SK-N-SH (cell line): ENCODE results near the gene PAPOLG. TPM values are rescaled to one million over a fixed set of nuclear protein-coding genes. Genes with fewer than 3 reads are reported as not detected.

Experiments used
- CTCF ChIA-PET: fragments of 300-600, 350-600 bp; formaldehyde crosslinking; extraction: SDS; loops from one replicate; lab custom pipeline; 2021; lab: Yijun Ruan, JAX
- POLR2A ChIA-PET: fragments of 350-600 bp; sonication (Branson Sonifier 250); formaldehyde crosslinking; extraction: SDS; loops from one replicate; lab custom pipeline; 2020; ENCODE audit warnings: antibody characterized with exemption, inconsistent platforms; lab: Yijun Ruan, JAX
- DNase-seq: peaks from one replicate; pipeline ENCODE4 v3.0.0; 2012
- H2AFZ ChIP-seq: fragments of 200-600 bp; sonication (generic); 2 replicates; pipeline ENCODE4 v1.8.1; 2016; ENCODE audit warnings: antibody characterized with exemption, mild to moderate bottlenecking, low read depth
- H3F3A ChIP-seq: fragments of 200-600 bp; sonication (generic); replicated peaks from 2 replicates; pipeline ENCODE3; 2016; ENCODE audit warnings: antibody characterized with exemption, mild to moderate bottlenecking; ENCODE audit not compliant: insufficient read depth
- H3K27ac ChIP-seq, 2 experiments: fragments of 200-500 bp in 1 of 2; fragments of 200-600 bp in 1 of 2; sonication (Bioruptor generic) in 1 of 2; sonication (generic), shearing (Covaris generic) in 1 of 2; 2 replicates each; pipeline versions ENCODE4 v1.5.1 to v1.6.1; 2014 to 2016; ENCODE audit warnings: low read depth in 2 of 2, inconsistent platforms in 1 of 2, low read length in 1 of 2, mild to moderate bottlenecking in 1 of 2, mixed read lengths in 1 of 2
- H3K27me3 ChIP-seq: fragments of 200-600 bp; sonication (generic), shearing (Covaris generic); 2 replicates; pipeline ENCODE4 v1.6.1; 2016; ENCODE audit warnings: mixed run types; ENCODE audit not compliant: insufficient read depth
- H3K36me3 ChIP-seq, 2 experiments: fragments of 200-500 bp in 1 of 2; fragments of 200-600 bp in 1 of 2; sonication (Bioruptor generic) in 1 of 2; sonication (generic) in 1 of 2; replicated peaks in 1 of 2; 2 replicates each; pipeline versions ENCODE3 to v1.5.1; 2014 to 2016; ENCODE audit warnings: low read length in 1 of 2, mild to moderate bottlenecking in 1 of 2; ENCODE audit not compliant: insufficient read depth in 2 of 2, control insufficient read depth in 1 of 2
- H3K4me1 ChIP-seq, 2 experiments: fragments of 200-500 bp in 1 of 2; fragments of 200-600 bp in 1 of 2; sonication (Bioruptor generic) in 1 of 2; sonication (generic), shearing (Covaris generic) in 1 of 2; 2 replicates each; pipeline versions ENCODE4 v1.5.1 to v1.6.1; 2014 to 2016; ENCODE audit warnings: low read depth in 1 of 2, low read length in 1 of 2, mixed run types in 1 of 2; ENCODE audit not compliant: insufficient read depth in 2 of 2, control insufficient read depth in 1 of 2
- H3K4me2 ChIP-seq: fragments of 200-600 bp; sonication (generic), shearing (Covaris generic); 2 replicates; pipeline ENCODE4 v1.6.1; 2017; ENCODE audit warnings: mixed run types
- H3K4me3 ChIP-seq, 2 experiments: fragments of 200-500 bp in 1 of 2; fragments of 200-600 bp in 1 of 2; sonication (Bioruptor generic) in 1 of 2; sonication (generic), shearing (Covaris generic) in 1 of 2; 2 replicates each; pipeline versions ENCODE4 v1.5.1 to v1.8.1; 2014 to 2016; ENCODE audit warnings: low read depth in 2 of 2, inconsistent platforms in 1 of 2, low read length in 1 of 2, mild to moderate bottlenecking in 1 of 2, mixed read lengths in 1 of 2, moderate library complexity in 1 of 2
- H3K79me2 ChIP-seq: fragments of 200-600 bp; sonication (generic); 2 replicates; pipeline ENCODE4 v1.8.1; 2017; ENCODE audit warnings: mild to moderate bottlenecking; ENCODE audit not compliant: insufficient read depth
- H3K9ac ChIP-seq: fragments of 200-600 bp; sonication (generic); 2 replicates; pipeline ENCODE4 v1.6.1; 2017; ENCODE audit warnings: mixed run types
- H3K9me2 ChIP-seq: fragments of 200-600 bp; sonication (generic); 2 replicates; pipeline ENCODE4 v1.6.1; 2017; ENCODE audit warnings: mixed run types
- H3K9me3 ChIP-seq: fragments of 200-600 bp; sonication (generic); 2 replicates; pipeline ENCODE4 v1.6.1; 2017; ENCODE audit warnings: mixed run types, mild to moderate bottlenecking, moderate library complexity
- H4K20me1 ChIP-seq: fragments of 200-600 bp; sonication (generic); 2 replicates; pipeline ENCODE4 v1.6.1; 2017; ENCODE audit warnings: mild to moderate bottlenecking, mixed run types; ENCODE audit not compliant: insufficient read depth
- CHD2 ChIP-seq: fragments of 150-350 bp; IDR thresholded peaks from 2 replicates; pipeline ENCODE4 v1.6.1; 2018; ENCODE audit warnings: low read length; ENCODE audit not compliant: partially characterized antibody
- CTCF ChIP-seq: fragments of 200-600 bp; sonication (generic); IDR thresholded peaks from 2 replicates; pipeline ENCODE4 v1.6.1; 2017; ENCODE audit warnings: antibody characterized with exemption, mild to moderate bottlenecking, moderate library complexity
- ELF1 ChIP-seq: IDR thresholded peaks from 2 replicates; pipeline ENCODE4 v1.4.0; 2012
- EP300 ChIP-seq, 2 experiments: IDR thresholded peaks; 2 replicates each; pipeline versions ENCODE4 v1.4.0 to v1.6.1; 2012; ENCODE audit warnings: borderline replicate concordance in 1 of 2, low read depth in 1 of 2, low read length in 1 of 2
- EZH2phosphoT487 ChIP-seq: fragments of 200-600 bp; sonication (generic); IDR thresholded peaks from 2 replicates; pipeline ENCODE4 v1.6.1; 2017; ENCODE audit warnings: low read depth, mixed run types, mild to moderate bottlenecking, antibody characterized with exemption, moderate library complexity, borderline replicate concordance
- FOSL2 ChIP-seq: IDR thresholded peaks from 2 replicates; pipeline ENCODE4 v1.4.0; 2012; ENCODE audit warnings: low read depth, mild to moderate bottlenecking, moderate library complexity, borderline replicate concordance
- FOXJ3 ChIP-seq: sonication (generic); formaldehyde crosslinking; IDR thresholded peaks from 2 replicates; pipeline ENCODE4 v1.5.1; 2020; ENCODE audit warnings: mild to moderate bottlenecking, missing genetic modification reagents
- IRF3 ChIP-seq: fragments of 150-350 bp; IDR thresholded peaks from 2 replicates; pipeline ENCODE4 v1.6.1; 2016; ENCODE audit warnings: mild to moderate bottlenecking, low read depth, low read length
- MEF2A ChIP-seq: IDR thresholded peaks from 2 replicates; pipeline ENCODE4 v1.4.0; 2012; ENCODE audit warnings: low read depth, borderline replicate concordance
- MXI1 ChIP-seq: IDR thresholded peaks from 2 replicates; pipeline ENCODE4 v1.6.1; 2012; ENCODE audit warnings: mild to moderate bottlenecking, low read depth, low read length, improper control_type of control experiment
- PBX3 ChIP-seq: IDR thresholded peaks from 2 replicates; pipeline ENCODE4; 2012
- RFX5 ChIP-seq: IDR thresholded peaks from 2 replicates; pipeline ENCODE4 v1.6.1; 2012; ENCODE audit warnings: mild to moderate bottlenecking, improper control_type of control experiment, low read length
- SMC3 ChIP-seq: IDR thresholded peaks from 2 replicates; pipeline ENCODE4 v1.6.1; 2012; ENCODE audit warnings: low read depth, low read length, improper control_type of control experiment
- TAF1 ChIP-seq: IDR thresholded peaks from 2 replicates; pipeline ENCODE4 v1.6.1; 2012; ENCODE audit warnings: low read depth, mild to moderate bottlenecking, low read length, moderate library complexity, borderline replicate concordance
- TCF12 ChIP-seq: IDR thresholded peaks from 2 replicates; pipeline ENCODE4 v1.4.0; 2012
- TEAD4 ChIP-seq: IDR thresholded peaks from 2 replicates; pipeline ENCODE4 v1.4.0; 2012; ENCODE audit warnings: mild to moderate bottlenecking, borderline replicate concordance; ENCODE audit not compliant: insufficient read depth
- USF1 ChIP-seq: IDR thresholded peaks from 2 replicates; pipeline ENCODE4 v1.4.0; 2012; ENCODE audit warnings: low read depth, borderline replicate concordance
- USF2 ChIP-seq: fragments of 150-350 bp; IDR thresholded peaks from 2 replicates; pipeline ENCODE4 v1.6.1; 2017; ENCODE audit warnings: antibody characterized with exemption, low read length, low read depth, borderline replicate concordance
- WGBS: methylation state at CpG from one replicate; pipeline ENCODE4 v1.1.6; 2017; ENCODE audit warnings: low lambda C conversion rate; 5-methylcytosine and 5-hydroxymethylcytosine counted together
- polyA plus RNA-seq, 3 experiments: library from polyadenylated mRNA; depleted of rRNA; stranded (reverse); fragments of >200 nt; gene quantifications; 2 replicates each; pipeline ENCODE4 v1.2.3, GENCODE V29; 2012

PAPOLG gene
- polyA plus RNA-seq, 1 of the 3 experiments (the other 2 are of a cell fraction), result 2.1 TPM

- Histone ChIP-seq H3K9me3 (no peaks in the 10 kb centered on the region), H3F3A (no peaks in the 10 kb centered on the region), H3K27ac (no peak overlapping the region), H4K20me1 (no peaks in the 10 kb centered on the region), H3K9me2 (no peaks in the 10 kb centered on the region), H3K9ac (no peak overlapping the region), H2AFZ (no peak overlapping the region), H3K27me3 (no peaks in the 10 kb centered on the region; the same call in 1 of the 2 replicates), H3K79me2 (no peaks in the 10 kb centered on the region), H3K4me2 (no peak overlapping the region), H3K4me3 (no peak overlapping the region), H3K4me1 (no peaks in the 10 kb centered on the region), H3K36me3 (no peaks in the 10 kb centered on the region)
- no peak for TF ChIP-seq MXI1
- no peak for TF ChIP-seq SMC3
- TF ChIP-seq TEAD4, result no peak
- no peak for TF ChIP-seq CTCF
- TF ChIP-seq TAF1, result no peak
- no peak for TF ChIP-seq EZH2phosphoT487
- TF ChIP-seq TCF12, result no peak
- DNase-seq, result no peak
- ChIA-PET CTCF (interaction anchor here (1.2 kb wide), 1 partner anchor 9 kb away, joined by 3 read pairs; no protein-coding TSS in a partner anchor), POLR2A (no interaction called here)
- 73% methylated on average over 7 of the region's 7 CpGs for WGBS
Observed at GRCh38 chr2:60840880-60841279, 84.8 kb downstream of the PAPOLG start.

- DNase-seq, result no peak
- Histone ChIP-seq H4K20me1 (no peaks in the 10 kb centered on the region), H3K36me3 (no peaks in the 10 kb centered on the region), H3K27ac (no peak overlapping the region), H3K9me3 (no peaks in the 10 kb centered on the region), H3K79me2 (no peaks in the 10 kb centered on the region), H3F3A (no peaks in the 10 kb centered on the region), H3K4me1 (no peaks in the 10 kb centered on the region), H3K9me2 (no peaks in the 10 kb centered on the region), H3K4me3 (no peak overlapping the region), H3K9ac (no peak overlapping the region), H3K27me3 (no peaks in the 10 kb centered on the region; the same call in 1 of the 2 replicates), H2AFZ (no peak overlapping the region), H3K4me2 (no peak overlapping the region)
- 65% methylated on average over 5 of the region's 6 CpGs for WGBS
- TF ChIP-seq ELF1 (no peak), IRF3 (no peak), CHD2 (no peak), MXI1 (no peak), MEF2A (no peak), TCF12 (no peak), CTCF (no peak), FOSL2 (no peak), EP300 (IDR thresholded peaks at IDR 0.05; ENCODE audit: borderline replicate concordance in 1 of 2, low read depth in 1 of 2, low read length in 1 of 2) (no peak), FOXJ3 (CRISPR knock-in tag) (no peak), EZH2phosphoT487 (no peak), USF1 (no peak), TEAD4 (no peak), PBX3 (no peak), RFX5 (no peak), USF2 (no peak)
- ChIA-PET POLR2A (no interaction called here), CTCF (no interaction called here)
Observed at GRCh38 chr2:60843006-60843405, 86.9 kb downstream of the PAPOLG start.
